Peyer's patch (tissue), 4 donors: ENCODE measurements around the gene CORO1C. TPM values are rescaled to one million over a fixed set of nuclear protein-coding genes. Genes with fewer than 3 reads are reported as not detected.

Experiments used
- DNase-seq, 3 donors: peaks; one replicate each; pipeline ENCODE4 v3.0.0-alpha.2; 2017 to 2019
- H3K27ac ChIP-seq, 4 donors: fragments of 200-600 bp; sonication (generic); one replicate each; pipeline ENCODE4 v1.5.1; 2016 to 2019
- H3K27me3 ChIP-seq, 2 donors: fragments of 200-600 bp; sonication (generic); one replicate each; pipeline ENCODE4 v1.5.1; 2019
- H3K36me3 ChIP-seq, 3 donors: fragments of 200-600 bp; sonication (generic); one replicate each; pipeline ENCODE4 v1.5.1; 2016 to 2019
- H3K4me1 ChIP-seq, 4 donors: fragments of 200-600 bp; sonication (generic); one replicate each; pipeline ENCODE4 v1.5.1; 2016 to 2019
- H3K4me3 ChIP-seq, 4 donors: fragments of 200-600 bp; sonication (generic); 1 replicate in 3 of 4; 2 replicates in 1 of 4; pipeline ENCODE4 v1.5.1; 2016 to 2019; ENCODE audit warnings: mild to moderate bottlenecking in 1 of 4
- H3K9me3 ChIP-seq, 4 donors: fragments of 200-600 bp; sonication (generic); one replicate each; pipeline ENCODE4 v1.5.1; 2016 to 2019; ENCODE audit warnings: mild to moderate bottlenecking in 1 of 4
- POLR2A ChIP-seq, 2 donors: fragments of 450-650 bp; IDR thresholded peaks; one replicate each; pipeline ENCODE4 v1.5.1; 2017; ENCODE audit warnings: antibody characterized with exemption in 2 of 2, mild to moderate bottlenecking in 2 of 2, moderate library complexity in 2 of 2
- total RNA-seq, 4 donors: library from RNA; depleted of rRNA; stranded (reverse); fragments of >200 nt; gene quantifications; one replicate each; pipeline ENCODE4 v1.1.0, GENCODE V29; 2016
- TF ChIP-seq, protein P1 (sequence below), 6 experiments: fragments of 450-650 bp in 4 of 6; fragments of 200-600 bp in 2 of 6; sonication (generic) in 1 of 6; IDR thresholded peaks; one replicate each; pipeline ENCODE4 v1.5.1; 2017 to 2019; ENCODE audit warnings: antibody characterized with exemption in 6 of 6, mild to moderate bottlenecking in 3 of 6, moderate library complexity in 1 of 6

Gene CORO1C
- total RNA-seq, 4 donors from 2014 or later = 76.3 to 144 (median 87.4) TPM

DNA sequence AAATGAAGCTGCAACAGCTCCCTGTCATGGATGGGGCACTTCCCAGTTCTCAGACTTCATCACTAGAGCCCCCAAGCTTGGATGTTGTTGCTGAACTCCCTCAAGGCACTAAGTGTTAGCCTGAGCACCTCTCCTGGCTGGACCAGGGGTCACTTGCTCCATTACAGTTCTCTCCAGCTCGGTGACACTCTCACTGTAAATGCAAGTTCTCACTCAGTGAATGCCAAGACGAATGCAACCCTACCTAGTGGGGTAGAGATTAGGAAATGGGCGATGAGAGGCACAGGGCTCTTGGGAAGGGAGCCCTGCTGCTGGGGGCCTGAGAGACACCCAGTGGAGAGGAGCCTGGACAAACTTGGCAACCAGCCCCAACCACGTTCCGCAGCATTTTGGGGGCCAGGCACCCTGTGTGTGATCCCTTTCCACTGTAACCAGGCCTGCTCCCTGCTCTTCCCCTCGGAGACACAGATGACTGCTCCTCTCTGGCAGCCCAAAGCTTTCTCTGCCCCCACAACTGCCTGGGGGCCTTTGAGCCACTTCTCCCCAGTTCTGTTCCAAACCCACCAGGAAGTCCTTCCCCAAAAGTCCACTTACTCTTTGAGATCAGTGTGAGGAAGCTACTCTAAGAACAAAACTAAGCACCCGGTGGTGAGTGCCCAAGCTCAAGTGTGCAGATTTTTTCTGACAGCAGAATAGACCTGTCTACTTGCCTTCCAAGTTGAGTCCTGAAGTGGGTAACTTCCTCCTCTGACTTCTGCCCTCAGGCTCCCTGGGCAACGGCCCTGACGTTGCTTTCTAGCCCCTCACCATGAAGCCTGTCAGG, 89.7 kb downstream of the CORO1C start:
- Histone ChIP-seq H3K36me3 (peaks cover 0 to 17% (median 0%) of the 10 kb centered on the region in 3 donors), H3K4me3 (no peak overlapping the region), H3K4me1 (peaks cover 0 to 12% (median 4%) of the 10 kb centered on the region in 4 donors), H3K27ac (peak overlapping the region in 1 of 4 donors; percentile 47), H3K9me3 (no peaks in the 10 kb centered on the region), H3K27me3 (no peaks in the 10 kb centered on the region)
- DNase-seq = no peak
- TF ChIP-seq POLR2A (IDR thresholded peaks at IDR 0.05) = no peak
- TF ChIP-seq, protein P1, sequence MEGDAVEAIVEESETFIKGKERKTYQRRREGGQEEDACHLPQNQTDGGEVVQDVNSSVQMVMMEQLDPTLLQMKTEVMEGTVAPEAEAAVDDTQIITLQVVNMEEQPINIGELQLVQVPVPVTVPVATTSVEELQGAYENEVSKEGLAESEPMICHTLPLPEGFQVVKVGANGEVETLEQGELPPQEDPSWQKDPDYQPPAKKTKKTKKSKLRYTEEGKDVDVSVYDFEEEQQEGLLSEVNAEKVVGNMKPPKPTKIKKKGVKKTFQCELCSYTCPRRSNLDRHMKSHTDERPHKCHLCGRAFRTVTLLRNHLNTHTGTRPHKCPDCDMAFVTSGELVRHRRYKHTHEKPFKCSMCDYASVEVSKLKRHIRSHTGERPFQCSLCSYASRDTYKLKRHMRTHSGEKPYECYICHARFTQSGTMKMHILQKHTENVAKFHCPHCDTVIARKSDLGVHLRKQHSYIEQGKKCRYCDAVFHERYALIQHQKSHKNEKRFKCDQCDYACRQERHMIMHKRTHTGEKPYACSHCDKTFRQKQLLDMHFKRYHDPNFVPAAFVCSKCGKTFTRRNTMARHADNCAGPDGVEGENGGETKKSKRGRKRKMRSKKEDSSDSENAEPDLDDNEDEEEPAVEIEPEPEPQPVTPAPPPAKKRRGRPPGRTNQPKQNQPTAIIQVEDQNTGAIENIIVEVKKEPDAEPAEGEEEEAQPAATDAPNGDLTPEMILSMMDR (IDR thresholded peaks at IDR 0.05) = no peak

- Histone ChIP-seq H3K27ac (peak overlapping the region in 1 of 4 donors; percentile 47), H3K36me3 (peaks cover 0 to 9% (median 0%) of the 10 kb centered on the region in 3 donors), H3K4me3 (no peak overlapping the region), H3K4me1 (peaks cover 0 to 12% (median 6%) of the 10 kb centered on the region in 4 donors), H3K9me3 (no peaks in the 10 kb centered on the region), H3K27me3 (no peaks in the 10 kb centered on the region)
- DNase-seq = peak in 1 of 3 donors; percentile 68
- TF ChIP-seq POLR2A (IDR thresholded peaks at IDR 0.05) = no peak
- TF ChIP-seq, protein P1 (IDR thresholded peaks at IDR 0.05) = no peak
Observed at GRCh38 chr12:108640802-108641445, 90.4 kb downstream of the CORO1C start.

GRCh38 chr12:108638997-108639822, 92.1 kb downstream of the CORO1C start:
- Histone ChIP-seq H3K27ac (peak overlapping the region in 1 of 4 donors; percentile 43), H3K4me1 (peaks cover 0 to 18% (median 6%) of the 10 kb centered on the region in 4 donors)

DNA sequence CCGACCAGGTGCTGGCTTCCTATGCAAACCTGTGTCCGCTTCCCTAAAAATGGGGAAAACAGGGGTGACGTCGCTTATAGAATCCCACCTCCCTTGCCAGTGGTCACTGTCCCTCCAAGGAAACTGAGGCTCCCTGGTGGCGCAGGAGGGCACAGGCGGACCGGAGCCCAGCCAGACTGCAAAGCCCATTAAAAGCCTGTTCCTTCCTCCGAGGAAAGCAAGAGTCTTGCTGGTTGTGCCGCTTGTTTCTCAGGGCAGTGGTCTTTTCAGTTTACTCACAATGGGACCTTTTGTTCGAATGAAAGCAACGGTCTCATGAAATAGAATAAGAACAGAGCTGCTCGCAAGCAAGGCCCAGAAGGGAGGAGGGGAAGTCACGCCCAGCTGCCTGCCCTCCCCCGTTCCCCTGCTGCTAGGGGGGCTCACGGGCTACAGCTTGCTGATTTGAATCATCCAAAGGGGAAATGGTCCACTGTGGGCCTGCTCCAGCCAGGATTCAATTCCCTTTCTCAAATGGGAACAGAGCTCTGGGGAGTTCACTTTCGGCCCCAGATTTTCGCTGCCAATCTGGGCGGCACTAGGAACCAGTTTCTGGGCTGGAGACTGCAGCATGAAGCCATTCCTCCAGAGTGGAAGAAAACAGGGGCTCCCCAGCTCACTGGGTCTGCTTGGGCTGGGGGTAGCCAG, 93.0 kb downstream of the CORO1C start:
- Histone ChIP-seq H3K27me3 (no peaks in the 10 kb centered on the region), H3K4me3 (no peak overlapping the region), H3K36me3 (no peaks in the 10 kb centered on the region), H3K4me1 (peaks cover 0 to 23% (median 8%) of the 10 kb centered on the region in 4 donors), H3K9me3 (no peaks in the 10 kb centered on the region), H3K27ac (peak overlapping the region in 1 of 4 donors; percentile 43)
- TF ChIP-seq, protein P1 (IDR thresholded peaks at IDR 0.05) = no peak
- no peak for TF ChIP-seq POLR2A (IDR thresholded peaks at IDR 0.05)
- peak in 1 of 3 donors; percentile 35 for DNase-seq

More at GRCh38 chr12:108638997-108639822, 92.1 kb downstream of the CORO1C start:
- H3K4me3 ChIP-seq = no peak overlapping the region
- no peaks in the 10 kb centered on the region for H3K36me3 ChIP-seq
- TF ChIP-seq, protein P1 (IDR thresholded peaks at IDR 0.05) = no peak
- TF ChIP-seq POLR2A (IDR thresholded peaks at IDR 0.05) = no peak
- no peaks in the 10 kb centered on the region for H3K27me3 ChIP-seq
- no peak for DNase-seq
- H3K9me3 ChIP-seq = no peaks in the 10 kb centered on the region
